Caco-2 (cell line): ENCODE measurements around the gene IGFN1. TPM values are rescaled to one million over a fixed set of nuclear protein-coding genes. Genes with fewer than 3 reads are reported as not detected.

ENCODE experiments used
- BruUV-seq: library from RNA; stranded (reverse); fragments of 400-500 nt; replicated peaks from 2 replicates; lab custom pipeline; 2021; lab: Mats Ljungman, UMichigan
- CTCF ChIA-PET: fragments of 300-600 bp; sonication (Branson Sonifier 250); formaldehyde crosslinking; loops from one replicate; lab custom pipeline; 2022; ENCODE audit warnings: antibody characterized with exemption; lab: Charles Lee
- POLR2A ChIA-PET: fragments of 300-600 bp; sonication (Branson Sonifier 250); formaldehyde crosslinking; loops from one replicate; lab custom pipeline; 2022; ENCODE audit warnings: antibody characterized with exemption; lab: Charles Lee
- DNase-seq, 2 experiments: peaks; one replicate each; pipeline versions ENCODE4 v3.0.0 to v3.0.0-alpha.2; 2020 to 2022
- H3K27me3 ChIP-seq: replicated peaks from 2 replicates; pipeline ENCODE4 v1.6.0; 2011; ENCODE audit warnings: low read length; ENCODE audit not compliant: control insufficient read depth, insufficient read depth
- H3K36me3 ChIP-seq: 2 replicates; pipeline ENCODE4 v1.5.1; 2011; ENCODE audit warnings: low read length; ENCODE audit not compliant: control insufficient read depth, insufficient read depth
- H3K4me1 ChIP-seq: fragments of 250-450 bp; sonication (Bioruptor Pico); 2 replicates; pipeline ENCODE4 v1.5.1; 2020; ENCODE audit warnings: mild to moderate bottlenecking
- H3K4me3 ChIP-seq: 2 replicates; pipeline ENCODE4 v1.5.1; 2011; ENCODE audit warnings: low read depth, mild to moderate bottlenecking, control low read depth, low read length
- H3K9me3 ChIP-seq: fragments of 250-450 bp; sonication (Bioruptor Pico); 2 replicates; pipeline ENCODE4 v1.5.1; 2020; ENCODE audit warnings: mild to moderate bottlenecking, moderate library complexity
- H3K27ac Mint-ChIP-seq: one replicate; pipeline ENCODE4 v1.8.0; 2022; ENCODE audit warnings: mixed read lengths; ENCODE audit not compliant: unreplicated experiment
- H3K27me3 Mint-ChIP-seq: one replicate; pipeline ENCODE4 v1.8.0; 2022; ENCODE audit warnings: mixed read lengths; ENCODE audit not compliant: insufficient read depth, unreplicated experiment
- H3K36me3 Mint-ChIP-seq: one replicate; pipeline ENCODE4 v1.8.0; 2022; ENCODE audit warnings: mild to moderate bottlenecking, mixed read lengths; ENCODE audit not compliant: insufficient read depth, unreplicated experiment
- H3K4me1 Mint-ChIP-seq: one replicate; pipeline ENCODE4 v1.8.0; 2022; ENCODE audit warnings: low read depth, mixed read lengths; ENCODE audit not compliant: unreplicated experiment
- H3K4me3 Mint-ChIP-seq: one replicate; pipeline ENCODE4 v1.8.0; 2022; ENCODE audit warnings: mild to moderate bottlenecking, moderate library complexity, mixed read lengths; ENCODE audit not compliant: unreplicated experiment
- H3K9me3 Mint-ChIP-seq: one replicate; pipeline ENCODE4 v1.8.0; 2022; ENCODE audit warnings: mixed read lengths; ENCODE audit not compliant: unreplicated experiment
- CTCF ChIP-seq, 2 experiments: fragments of 200-600 bp in 1 of 2; IDR thresholded peaks; 1 replicate in 1 of 2; 2 replicates in 1 of 2; pipeline versions ENCODE4 v1.5.1 to v1.8.0; 2011 to 2022; ENCODE audit warnings: antibody characterized with exemption in 1 of 2, control low read depth in 1 of 2, inconsistent platforms in 1 of 2, low read depth in 1 of 2, low read length in 1 of 2, mild to moderate bottlenecking in 1 of 2, moderate library complexity in 1 of 2; ENCODE audit not compliant: insufficient read depth in 1 of 2, severe bottlenecking in 1 of 2, unreplicated experiment in 1 of 2
- intact Hi-C: fragments of 100-400 bp; cut with micrococcal nuclease; formaldehyde crosslinking; loops from one replicate; pipeline ENCODE4 v1.10.0; 2022; ENCODE audit not compliant: unreplicated experiment
- total RNA-seq: library from RNA; stranded (reverse); gene quantifications from 2 replicates; pipeline ENCODE4 v1.2.3, GENCODE V29; 2022

Gene IGFN1
- total RNA-seq, 1 experiment from 2014 or later, result 0.23 TPM

DNA sequence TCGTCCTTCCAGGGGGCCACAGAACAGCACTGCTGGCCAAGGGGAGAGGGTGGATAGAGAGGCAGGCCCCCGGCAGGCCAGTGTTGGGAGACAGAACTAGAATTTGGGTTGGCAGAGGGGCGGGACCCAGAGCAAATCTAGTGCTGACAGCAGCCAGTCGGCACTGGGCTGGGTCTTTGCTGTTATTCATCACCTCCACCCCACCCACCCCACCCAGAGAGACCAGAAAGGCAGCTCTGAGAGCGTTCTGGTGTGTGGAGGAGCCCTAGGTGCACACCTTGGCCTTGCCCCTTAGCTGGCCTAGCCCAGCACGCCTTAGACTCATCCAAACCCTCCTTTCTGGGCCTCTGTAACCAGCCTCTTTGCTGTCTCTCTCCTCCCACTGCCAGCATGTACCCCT lies 86.3 kb downstream of the IGFN1 start:
- no peak overlapping the region for H3K4me3 Mint-ChIP-seq
- DNase-seq, result no peak
- POLR2A ChIA-PET, result interaction anchor here (0.6 kb wide), 1 partner anchor 95 kb away, joined by 4 read pairs; no protein-coding TSS in a partner anchor
- H3K27ac Mint-ChIP-seq, result no peak overlapping the region
- peaks cover 2% of the 10 kb centered on the region for H3K27me3 Mint-ChIP-seq
- intact Hi-C loops, result no loop called here
- BruUV-seq, result no TSS peak
- H3K4me1 Mint-ChIP-seq, result no peaks in the 10 kb centered on the region
- Histone ChIP-seq H3K36me3 (no peaks in the 10 kb centered on the region), H3K4me3 (no peak overlapping the region), H3K4me1 (no peaks in the 10 kb centered on the region), H3K27me3 (no peaks in the 10 kb centered on the region; the same call in none of the 2 replicates), H3K9me3 (no peaks in the 10 kb centered on the region)
- CTCF ChIA-PET, result interaction anchor here (0.6 kb wide), 1 partner anchor 321 kb away, joined by 3 read pairs; no protein-coding TSS in a partner anchor
- H3K36me3 Mint-ChIP-seq, result no peaks in the 10 kb centered on the region
- TF ChIP-seq CTCF (IDR thresholded peaks at IDR 0.05; ENCODE audit: insufficient read depth in 1 of 2, low read depth in 1 of 2, low read length in 1 of 2, severe bottlenecking in 1 of 2, unreplicated experiment in 1 of 2), result no peak
- no peaks in the 10 kb centered on the region for H3K9me3 Mint-ChIP-seq

GRCh38 chr1:201277441-201277840 lies 86.8 kb downstream of the IGFN1 start:
- TF ChIP-seq CTCF (IDR thresholded peaks at IDR 0.05; ENCODE audit: insufficient read depth in 1 of 2, low read depth in 1 of 2, low read length in 1 of 2, severe bottlenecking in 1 of 2, unreplicated experiment in 1 of 2), result no peak
- H3K4me1 ChIP-seq, result no peaks in the 10 kb centered on the region
- ChIA-PET CTCF (interaction anchor here (0.6 kb wide), 1 partner anchor 320 kb away, joined by 3 read pairs; no protein-coding TSS in a partner anchor), POLR2A (interaction anchor here (0.6 kb wide), 1 partner anchor 94 kb away, joined by 4 read pairs; no protein-coding TSS in a partner anchor)
- Mint-ChIP-seq H3K27me3 (peaks cover 2% of the 10 kb centered on the region), H3K27ac (no peak overlapping the region), H3K4me3 (no peak overlapping the region), H3K4me1 (no peaks in the 10 kb centered on the region), H3K36me3 (no peaks in the 10 kb centered on the region), H3K9me3 (no peaks in the 10 kb centered on the region)
- H3K9me3 ChIP-seq, result no peaks in the 10 kb centered on the region
- no peaks in the 10 kb centered on the region for H3K36me3 ChIP-seq
- H3K27me3 ChIP-seq, result no peaks in the 10 kb centered on the region; the same call in none of the 2 replicates
- intact Hi-C loops, result no loop called here
- no TSS peak for BruUV-seq
- no peak overlapping the region for H3K4me3 ChIP-seq
- DNase-seq, result no peak

Other genes starting within 250 kb of the IGFN1 start
- gene KIF21B, start 167.1 kb upstream of the IGFN1 start, total RNA-seq, result 2.4 and 2.6 TPM in 2 replicates
- gene CACNA1S, start 78.4 kb upstream of the IGFN1 start, total RNA-seq, result 0.07 TPM in 2 replicates
- 0.26 and 0.48 TPM in 2 replicates for gene ASCL5, start 63.6 kb upstream of the IGFN1 start, total RNA-seq
- 111 and 125 TPM in 2 replicates for gene TMEM9, start 36.4 kb upstream of the IGFN1 start, total RNA-seq
- 0.05 TPM in 1 of 2 replicates, not detected in the other for gene PKP1, start 92.7 kb downstream of the IGFN1 start, total RNA-seq
- 5.9 and 7.3 TPM in 2 replicates for gene TNNT2, start 186.9 kb downstream of the IGFN1 start, total RNA-seq
- gene LAD1, start 208.5 kb downstream of the IGFN1 start, total RNA-seq, result 77.2 and 80.5 TPM in 2 replicates
- not detected in 2 replicates for gene TNNI1, start 230.9 kb downstream of the IGFN1 start, total RNA-seq